WTC11 (cell line): ENCODE results near the gene MYO18A. TPM values are rescaled to one million over a fixed set of nuclear protein-coding genes. Genes with fewer than 3 reads are reported as not detected.

Experiments used
- ATAC-seq: fragments of 200-7000 bp; cut with Tn5 transposase; 2 replicates; pipeline ENCODE4 v1.10.0; 2021; ENCODE audit warnings: mild to moderate bottlenecking, moderate library complexity
- CTCF ChIA-PET: fragments of 300-600 bp; sonication (Branson Sonifier 250); formaldehyde crosslinking; loops from one replicate; lab custom pipeline; 2021; ENCODE audit warnings: antibody characterized with exemption; lab: Charles Lee
- POLR2A ChIA-PET: fragments of 350-600 bp; sonication (Branson Sonifier 250); formaldehyde crosslinking; loops from one replicate; lab custom pipeline; 2021; ENCODE audit warnings: antibody characterized with exemption; lab: Charles Lee
- DNase-seq: peaks from one replicate; pipeline ENCODE4 v3.0.0; 2021; ENCODE audit warnings: low spot score
- H3K27ac Mint-ChIP-seq: 2 replicates; pipeline ENCODE4 v1.8.0; 2021; ENCODE audit warnings: mixed read lengths
- H3K27me3 Mint-ChIP-seq: 2 replicates; pipeline ENCODE4 v1.8.0; 2021; ENCODE audit warnings: low read depth, mild to moderate bottlenecking, moderate library complexity, mixed read lengths
- H3K36me3 Mint-ChIP-seq: 2 replicates; pipeline ENCODE4 v1.8.0; 2021; ENCODE audit warnings: mixed read lengths
- H3K4me1 Mint-ChIP-seq: 2 replicates; pipeline ENCODE4 v1.8.0; 2022; ENCODE audit warnings: mixed read lengths
- H3K4me3 Mint-ChIP-seq: 2 replicates; pipeline ENCODE4 v1.8.0; 2021; ENCODE audit warnings: mild to moderate bottlenecking, moderate library complexity, mixed read lengths
- H3K9me3 Mint-ChIP-seq: 2 replicates; pipeline ENCODE4 v1.8.0; 2021; ENCODE audit warnings: mixed read lengths
- CBFB ChIP-seq: sonication (generic); formaldehyde crosslinking; IDR thresholded peaks from 2 replicates; pipeline ENCODE4 v1.8.1; 2022; ENCODE audit warnings: mild to moderate bottlenecking, low read depth, missing genetic modification reagents
- CREB1 ChIP-seq: sonication (generic); formaldehyde crosslinking; IDR thresholded peaks from 2 replicates; pipeline ENCODE4 v1.8.0; 2023; ENCODE audit warnings: mild to moderate bottlenecking, missing genetic modification reagents
- CREM ChIP-seq: sonication (generic); formaldehyde crosslinking; IDR thresholded peaks from 2 replicates; pipeline ENCODE4 v1.8.1; 2022; ENCODE audit warnings: mild to moderate bottlenecking, missing genetic modification reagents, moderate library complexity
- ERG ChIP-seq: fragments of 250-450 bp; sonication (Bioruptor Pico); IDR thresholded peaks from 2 replicates; pipeline ENCODE4 v1.8.0; 2021; ENCODE audit warnings: mild to moderate bottlenecking
- GTF2I ChIP-seq: fragments of 250-450 bp; sonication (Bioruptor Pico); conservative IDR thresholded peaks from 2 replicates; pipeline ENCODE4 v1.4.0; 2021; ENCODE audit warnings: mild to moderate bottlenecking
- IRF2 ChIP-seq: sonication (generic); formaldehyde crosslinking; IDR thresholded peaks from 2 replicates; pipeline ENCODE4 v1.8.0; 2022; ENCODE audit warnings: low read depth, missing genetic modification reagents, borderline replicate concordance
- NFATC4 ChIP-seq: fragments of 250-450 bp; sonication (Bioruptor Pico); IDR thresholded peaks from 2 replicates; pipeline ENCODE4 v1.9.0; 2021; ENCODE audit warnings: mild to moderate bottlenecking
- NFYB ChIP-seq: sonication (generic); formaldehyde crosslinking; conservative IDR thresholded peaks from 2 replicates; pipeline ENCODE4 v1.8.0; 2022; ENCODE audit warnings: low read depth, missing genetic modification reagents
- NR3C1 ChIP-seq: sonication (generic); formaldehyde crosslinking; conservative IDR thresholded peaks from 2 replicates; pipeline ENCODE4 v1.8.1; 2023; ENCODE audit warnings: low read depth, mild to moderate bottlenecking, missing genetic modification reagents
- RELA ChIP-seq: sonication (generic); formaldehyde crosslinking; IDR thresholded peaks from 2 replicates; pipeline ENCODE4 v1.8.1; 2022; ENCODE audit warnings: missing genetic modification reagents, mild to moderate bottlenecking, borderline replicate concordance
- RORB ChIP-seq: fragments of 250-450 bp; sonication (Bioruptor Pico); IDR thresholded peaks from 2 replicates; pipeline ENCODE4 v1.9.0; 2021; ENCODE audit warnings: mild to moderate bottlenecking
- SP1 ChIP-seq: sonication (generic); formaldehyde crosslinking; conservative IDR thresholded peaks from 2 replicates; pipeline ENCODE4 v1.8.1; 2022; ENCODE audit warnings: missing genetic modification reagents
- USF2 ChIP-seq: sonication (generic); formaldehyde crosslinking; IDR thresholded peaks from 2 replicates; pipeline ENCODE4 v1.8.1; 2023; ENCODE audit warnings: mild to moderate bottlenecking, missing genetic modification reagents, moderate library complexity
- ZNF219 ChIP-seq: sonication (generic); formaldehyde crosslinking; IDR thresholded peaks from 2 replicates; pipeline ENCODE4 v1.8.0; 2023; ENCODE audit warnings: missing genetic modification reagents, mild to moderate bottlenecking, borderline replicate concordance
- ZNF317 ChIP-seq: sonication (generic); formaldehyde crosslinking; IDR thresholded peaks from 2 replicates; pipeline ENCODE4 v1.8.1; 2023; ENCODE audit warnings: low read depth, mild to moderate bottlenecking, moderate library complexity, missing genetic modification reagents, borderline replicate concordance
- total RNA-seq: library from RNA; stranded (reverse); gene quantifications from 3 replicates; pipeline ENCODE4 v1.2.3, GENCODE V29; 2021
- TF ChIP-seq, protein P1 (sequence below): sonication (generic); formaldehyde crosslinking; IDR thresholded peaks from 2 replicates; pipeline ENCODE4 v1.8.0; 2023; ENCODE audit warnings: missing genetic modification reagents, mild to moderate bottlenecking, borderline replicate concordance
- TF ChIP-seq, protein P2 (sequence below): sonication (generic); formaldehyde crosslinking; IDR thresholded peaks from 2 replicates; pipeline ENCODE4 v1.8.0; 2023; ENCODE audit warnings: mild to moderate bottlenecking, missing genetic modification reagents
- TF ChIP-seq, protein P3 (sequence below): sonication (generic); formaldehyde crosslinking; IDR thresholded peaks from 2 replicates; pipeline ENCODE4 v1.8.1; 2023; ENCODE audit warnings: mild to moderate bottlenecking, missing genetic modification reagents
- TF ChIP-seq, protein P4 (sequence below): fragments of 250-450 bp; sonication (Bioruptor Pico); IDR thresholded peaks from 2 replicates; pipeline ENCODE4 v1.9.0; 2021; ENCODE audit warnings: mild to moderate bottlenecking

The MYO18A gene
- total RNA-seq, 1 experiment from 2014 or later, result 54.9 TPM

GRCh38 chr17:29216181-29216580, 36.0 kb upstream of the MYO18A start:
- Mint-ChIP-seq H3K4me3 (no peak overlapping the region), H3K27ac (no peak overlapping the region), H3K9me3 (no peaks in the 10 kb centered on the region), H3K27me3 (no peaks in the 10 kb centered on the region), H3K36me3 (no peaks in the 10 kb centered on the region), H3K4me1 (peaks cover 6% of the 10 kb centered on the region)
- TF ChIP-seq SP1 (CRISPR knock-in tag) (no peak), NR3C1 (no peak), ZNF219 (CRISPR knock-in tag) (no peak), RORB (CRISPR knock-in tag) (no peak), GTF2I (CRISPR knock-in tag) (no peak), CBFB (CRISPR knock-in tag) (no peak), NFYB (no peak), RELA (CRISPR knock-in tag) (no peak), CREM (CRISPR knock-in tag) (no peak)
- TF ChIP-seq, protein P1, sequence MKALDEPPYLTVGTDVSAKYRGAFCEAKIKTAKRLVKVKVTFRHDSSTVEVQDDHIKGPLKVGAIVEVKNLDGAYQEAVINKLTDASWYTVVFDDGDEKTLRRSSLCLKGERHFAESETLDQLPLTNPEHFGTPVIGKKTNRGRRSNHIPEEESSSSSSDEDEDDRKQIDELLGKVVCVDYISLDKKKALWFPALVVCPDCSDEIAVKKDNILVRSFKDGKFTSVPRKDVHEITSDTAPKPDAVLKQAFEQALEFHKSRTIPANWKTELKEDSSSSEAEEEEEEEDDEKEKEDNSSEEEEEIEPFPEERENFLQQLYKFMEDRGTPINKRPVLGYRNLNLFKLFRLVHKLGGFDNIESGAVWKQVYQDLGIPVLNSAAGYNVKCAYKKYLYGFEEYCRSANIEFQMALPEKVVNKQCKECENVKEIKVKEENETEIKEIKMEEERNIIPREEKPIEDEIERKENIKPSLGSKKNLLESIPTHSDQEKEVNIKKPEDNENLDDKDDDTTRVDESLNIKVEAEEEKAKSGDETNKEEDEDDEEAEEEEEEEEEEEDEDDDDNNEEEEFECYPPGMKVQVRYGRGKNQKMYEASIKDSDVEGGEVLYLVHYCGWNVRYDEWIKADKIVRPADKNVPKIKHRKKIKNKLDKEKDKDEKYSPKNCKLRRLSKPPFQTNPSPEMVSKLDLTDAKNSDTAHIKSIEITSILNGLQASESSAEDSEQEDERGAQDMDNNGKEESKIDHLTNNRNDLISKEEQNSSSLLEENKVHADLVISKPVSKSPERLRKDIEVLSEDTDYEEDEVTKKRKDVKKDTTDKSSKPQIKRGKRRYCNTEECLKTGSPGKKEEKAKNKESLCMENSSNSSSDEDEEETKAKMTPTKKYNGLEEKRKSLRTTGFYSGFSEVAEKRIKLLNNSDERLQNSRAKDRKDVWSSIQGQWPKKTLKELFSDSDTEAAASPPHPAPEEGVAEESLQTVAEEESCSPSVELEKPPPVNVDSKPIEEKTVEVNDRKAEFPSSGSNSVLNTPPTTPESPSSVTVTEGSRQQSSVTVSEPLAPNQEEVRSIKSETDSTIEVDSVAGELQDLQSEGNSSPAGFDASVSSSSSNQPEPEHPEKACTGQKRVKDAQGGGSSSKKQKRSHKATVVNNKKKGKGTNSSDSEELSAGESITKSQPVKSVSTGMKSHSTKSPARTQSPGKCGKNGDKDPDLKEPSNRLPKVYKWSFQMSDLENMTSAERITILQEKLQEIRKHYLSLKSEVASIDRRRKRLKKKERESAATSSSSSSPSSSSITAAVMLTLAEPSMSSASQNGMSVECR, result no peak
- TF ChIP-seq, protein P2, sequence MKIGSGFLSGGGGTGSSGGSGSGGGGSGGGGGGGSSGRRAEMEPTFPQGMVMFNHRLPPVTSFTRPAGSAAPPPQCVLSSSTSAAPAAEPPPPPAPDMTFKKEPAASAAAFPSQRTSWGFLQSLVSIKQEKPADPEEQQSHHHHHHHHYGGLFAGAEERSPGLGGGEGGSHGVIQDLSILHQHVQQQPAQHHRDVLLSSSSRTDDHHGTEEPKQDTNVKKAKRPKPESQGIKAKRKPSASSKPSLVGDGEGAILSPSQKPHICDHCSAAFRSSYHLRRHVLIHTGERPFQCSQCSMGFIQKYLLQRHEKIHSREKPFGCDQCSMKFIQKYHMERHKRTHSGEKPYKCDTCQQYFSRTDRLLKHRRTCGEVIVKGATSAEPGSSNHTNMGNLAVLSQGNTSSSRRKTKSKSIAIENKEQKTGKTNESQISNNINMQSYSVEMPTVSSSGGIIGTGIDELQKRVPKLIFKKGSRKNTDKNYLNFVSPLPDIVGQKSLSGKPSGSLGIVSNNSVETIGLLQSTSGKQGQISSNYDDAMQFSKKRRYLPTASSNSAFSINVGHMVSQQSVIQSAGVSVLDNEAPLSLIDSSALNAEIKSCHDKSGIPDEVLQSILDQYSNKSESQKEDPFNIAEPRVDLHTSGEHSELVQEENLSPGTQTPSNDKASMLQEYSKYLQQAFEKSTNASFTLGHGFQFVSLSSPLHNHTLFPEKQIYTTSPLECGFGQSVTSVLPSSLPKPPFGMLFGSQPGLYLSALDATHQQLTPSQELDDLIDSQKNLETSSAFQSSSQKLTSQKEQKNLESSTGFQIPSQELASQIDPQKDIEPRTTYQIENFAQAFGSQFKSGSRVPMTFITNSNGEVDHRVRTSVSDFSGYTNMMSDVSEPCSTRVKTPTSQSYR (CRISPR knock-in tag), result no peak
- TF ChIP-seq, protein P3, sequence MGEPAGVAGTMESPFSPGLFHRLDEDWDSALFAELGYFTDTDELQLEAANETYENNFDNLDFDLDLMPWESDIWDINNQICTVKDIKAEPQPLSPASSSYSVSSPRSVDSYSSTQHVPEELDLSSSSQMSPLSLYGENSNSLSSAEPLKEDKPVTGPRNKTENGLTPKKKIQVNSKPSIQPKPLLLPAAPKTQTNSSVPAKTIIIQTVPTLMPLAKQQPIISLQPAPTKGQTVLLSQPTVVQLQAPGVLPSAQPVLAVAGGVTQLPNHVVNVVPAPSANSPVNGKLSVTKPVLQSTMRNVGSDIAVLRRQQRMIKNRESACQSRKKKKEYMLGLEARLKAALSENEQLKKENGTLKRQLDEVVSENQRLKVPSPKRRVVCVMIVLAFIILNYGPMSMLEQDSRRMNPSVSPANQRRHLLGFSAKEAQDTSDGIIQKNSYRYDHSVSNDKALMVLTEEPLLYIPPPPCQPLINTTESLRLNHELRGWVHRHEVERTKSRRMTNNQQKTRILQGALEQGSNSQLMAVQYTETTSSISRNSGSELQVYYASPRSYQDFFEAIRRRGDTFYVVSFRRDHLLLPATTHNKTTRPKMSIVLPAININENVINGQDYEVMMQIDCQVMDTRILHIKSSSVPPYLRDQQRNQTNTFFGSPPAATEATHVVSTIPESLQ, result no peak
- ChIA-PET CTCF (interaction anchor here (0.8 to 8.5 kb wide), 6 partner anchors 22 to 100 kb away, joined by 3 to 222 read pairs (median 52); partner anchors contain the start of gene MYO18A), POLR2A (no interaction called here)
- DNase-seq (no peak), ATAC-seq (no peak)

DNA sequence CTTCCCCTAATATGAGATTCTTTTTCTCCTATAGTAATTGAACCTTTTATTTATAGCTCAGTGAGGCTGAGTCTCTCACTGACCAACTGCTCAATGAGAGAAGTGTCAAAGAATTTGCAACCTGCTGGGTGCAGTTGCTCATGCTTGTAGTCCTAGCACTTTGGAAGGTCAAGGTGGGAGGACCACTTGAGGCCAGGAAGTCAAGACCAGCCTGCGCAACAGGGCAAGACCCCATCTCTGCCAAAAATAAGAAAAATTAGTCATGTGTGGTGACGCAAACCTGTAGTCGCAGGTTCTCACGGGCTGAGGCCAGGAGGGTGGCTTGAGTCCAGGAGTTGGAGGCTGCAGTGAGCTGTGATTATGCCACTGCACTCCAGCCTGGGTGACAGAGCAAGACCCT, 35.5 kb upstream of the MYO18A start:
- no peak overlapping the region for H3K4me3 Mint-ChIP-seq
- ChIA-PET POLR2A (no interaction called here), CTCF (interaction anchor here (0.8 to 8.5 kb wide), 5 partner anchors 37 to 99 kb away, joined by 3 to 222 read pairs (median 66); partner anchors contain the start of gene MYO18A)
- no peak for DNase-seq
- H3K36me3 Mint-ChIP-seq, result no peaks in the 10 kb centered on the region
- H3K4me1 Mint-ChIP-seq, result peaks cover 6% of the 10 kb centered on the region
- H3K27ac Mint-ChIP-seq, result no peak overlapping the region
- no peak for ATAC-seq
- no peaks in the 10 kb centered on the region for H3K9me3 Mint-ChIP-seq
- no peaks in the 10 kb centered on the region for H3K27me3 Mint-ChIP-seq
- TF ChIP-seq CREB1 (CRISPR knock-in tag), result no peak
- TF ChIP-seq IRF2, result no peak
- TF ChIP-seq USF2, result no peak
- TF ChIP-seq NFATC4 (CRISPR knock-in tag), result no peak
- TF ChIP-seq ERG (CRISPR knock-in tag), result no peak
- no peak for TF ChIP-seq ZNF317 (CRISPR knock-in tag)
- TF ChIP-seq, protein P4, sequence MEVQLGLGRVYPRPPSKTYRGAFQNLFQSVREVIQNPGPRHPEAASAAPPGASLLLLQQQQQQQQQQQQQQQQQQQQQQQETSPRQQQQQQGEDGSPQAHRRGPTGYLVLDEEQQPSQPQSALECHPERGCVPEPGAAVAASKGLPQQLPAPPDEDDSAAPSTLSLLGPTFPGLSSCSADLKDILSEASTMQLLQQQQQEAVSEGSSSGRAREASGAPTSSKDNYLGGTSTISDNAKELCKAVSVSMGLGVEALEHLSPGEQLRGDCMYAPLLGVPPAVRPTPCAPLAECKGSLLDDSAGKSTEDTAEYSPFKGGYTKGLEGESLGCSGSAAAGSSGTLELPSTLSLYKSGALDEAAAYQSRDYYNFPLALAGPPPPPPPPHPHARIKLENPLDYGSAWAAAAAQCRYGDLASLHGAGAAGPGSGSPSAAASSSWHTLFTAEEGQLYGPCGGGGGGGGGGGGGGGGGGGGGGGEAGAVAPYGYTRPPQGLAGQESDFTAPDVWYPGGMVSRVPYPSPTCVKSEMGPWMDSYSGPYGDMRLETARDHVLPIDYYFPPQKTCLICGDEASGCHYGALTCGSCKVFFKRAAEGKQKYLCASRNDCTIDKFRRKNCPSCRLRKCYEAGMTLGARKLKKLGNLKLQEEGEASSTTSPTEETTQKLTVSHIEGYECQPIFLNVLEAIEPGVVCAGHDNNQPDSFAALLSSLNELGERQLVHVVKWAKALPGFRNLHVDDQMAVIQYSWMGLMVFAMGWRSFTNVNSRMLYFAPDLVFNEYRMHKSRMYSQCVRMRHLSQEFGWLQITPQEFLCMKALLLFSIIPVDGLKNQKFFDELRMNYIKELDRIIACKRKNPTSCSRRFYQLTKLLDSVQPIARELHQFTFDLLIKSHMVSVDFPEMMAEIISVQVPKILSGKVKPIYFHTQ (CRISPR knock-in tag), result no peak
